ENCODE data around the gene C5orf15. TPM values are rescaled to one million over a fixed set of nuclear protein-coding genes. Genes with fewer than 3 reads are reported as not detected.

Gene C5orf15
- total RNA-seq, 4 donors from 2014 or later: 36.5 to 91.7 (median 45.6) TPM

DNA sequence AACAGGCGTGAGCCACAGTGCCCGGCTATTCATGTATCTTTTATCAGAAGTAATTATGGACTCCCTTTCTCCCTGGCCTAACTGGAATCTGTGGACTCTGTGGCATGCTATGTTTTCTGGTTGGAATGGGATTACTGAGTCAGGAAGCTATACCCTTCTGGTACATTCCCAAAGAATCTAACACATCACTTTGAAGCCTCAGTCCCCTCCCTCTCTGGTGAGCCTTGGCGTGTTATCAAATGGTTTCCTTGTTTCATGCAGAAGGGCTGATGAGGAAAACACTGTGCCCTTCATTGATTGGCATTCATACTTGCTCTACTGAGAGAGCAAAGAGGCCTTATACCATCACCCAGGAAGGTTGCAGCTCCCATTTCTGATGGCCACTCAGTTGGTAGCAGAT is 22.9 kb downstream of the C5orf15 start:
- Histone ChIP-seq H3K36me3 (no peaks in the 10 kb centered on the region), H3K4me3 (no peak overlapping the region), H3K4me1 (peaks cover 0 to 7% (median 0%) of the 10 kb centered on the region in 4 donors), H3K27me3 (no peaks in the 10 kb centered on the region), H3K9me3 (no peaks in the 10 kb centered on the region), H3K27ac (no peak overlapping the region)
- intact Hi-C loops (cut with DNase I; ENCODE audit: low total_unique reads): no loop called here
- no peak for DNase-seq
- TF ChIP-seq POLR2A (IDR thresholded peaks at IDR 0.05) (no peak), POLR2AphosphoS5 (IDR thresholded peaks at IDR 0.05) (no peak), EP300 (IDR thresholded peaks at IDR 0.05; ENCODE audit: low read depth) (no peak)
- TF ChIP-seq, protein P1, sequence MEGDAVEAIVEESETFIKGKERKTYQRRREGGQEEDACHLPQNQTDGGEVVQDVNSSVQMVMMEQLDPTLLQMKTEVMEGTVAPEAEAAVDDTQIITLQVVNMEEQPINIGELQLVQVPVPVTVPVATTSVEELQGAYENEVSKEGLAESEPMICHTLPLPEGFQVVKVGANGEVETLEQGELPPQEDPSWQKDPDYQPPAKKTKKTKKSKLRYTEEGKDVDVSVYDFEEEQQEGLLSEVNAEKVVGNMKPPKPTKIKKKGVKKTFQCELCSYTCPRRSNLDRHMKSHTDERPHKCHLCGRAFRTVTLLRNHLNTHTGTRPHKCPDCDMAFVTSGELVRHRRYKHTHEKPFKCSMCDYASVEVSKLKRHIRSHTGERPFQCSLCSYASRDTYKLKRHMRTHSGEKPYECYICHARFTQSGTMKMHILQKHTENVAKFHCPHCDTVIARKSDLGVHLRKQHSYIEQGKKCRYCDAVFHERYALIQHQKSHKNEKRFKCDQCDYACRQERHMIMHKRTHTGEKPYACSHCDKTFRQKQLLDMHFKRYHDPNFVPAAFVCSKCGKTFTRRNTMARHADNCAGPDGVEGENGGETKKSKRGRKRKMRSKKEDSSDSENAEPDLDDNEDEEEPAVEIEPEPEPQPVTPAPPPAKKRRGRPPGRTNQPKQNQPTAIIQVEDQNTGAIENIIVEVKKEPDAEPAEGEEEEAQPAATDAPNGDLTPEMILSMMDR (IDR thresholded peaks at IDR 0.05): no peak
- 85% methylated on average over 3 of the region's 3 CpGs; no CpG with 5 or more reads in 1 of the 2 donors for WGBS, 2 donors (ENCODE audit: low coverage in 1 of 2)
- in situ Hi-C loops (cut with MboI; ENCODE audit: low pct_ligation_motif_present in 1 of 4, low pct_unique_long_range_greater_than_20kb in 1 of 4, low sequenced_read_pairs in 3 of 4): no loop called here

- in situ Hi-C loops (cut with MboI; ENCODE audit: low pct_ligation_motif_present in 1 of 4, low pct_unique_long_range_greater_than_20kb in 1 of 4, low sequenced_read_pairs in 3 of 4) (no loop called here), intact Hi-C loops (cut with DNase I; ENCODE audit: low total_unique reads) (no loop called here)
- Histone ChIP-seq H3K36me3 (no peaks in the 10 kb centered on the region), H3K4me1 (peaks cover 0 to 7% (median 0%) of the 10 kb centered on the region in 4 donors), H3K9me3 (no peaks in the 10 kb centered on the region), H3K4me3 (no peak overlapping the region), H3K27me3 (no peaks in the 10 kb centered on the region), H3K27ac (no peak overlapping the region)
- WGBS, 2 donors (ENCODE audit: low coverage in 1 of 2): 67 to 71% methylated on average over 5 to 19 of the region's 19 CpGs
- DNase-seq: peak; percentile 41
- TF ChIP-seq, protein P1 (IDR thresholded peaks at IDR 0.05): peak; percentile 30 to 48 (median 36)
- TF ChIP-seq EP300 (IDR thresholded peaks at IDR 0.05; ENCODE audit: low read depth) (no peak), POLR2A (IDR thresholded peaks at IDR 0.05) (no peak)
These were observed 23.9 kb downstream of the C5orf15 start for GRCh38 chr5:133944263-133945185.

- Histone ChIP-seq H3K4me1 (peaks cover 0 to 7% (median 0%) of the 10 kb centered on the region in 4 donors), H3K27ac (no peak overlapping the region), H3K4me3 (no peak overlapping the region), H3K36me3 (no peaks in the 10 kb centered on the region), H3K9me3 (no peaks in the 10 kb centered on the region), H3K27me3 (no peaks in the 10 kb centered on the region)
- in situ Hi-C loops (cut with MboI; ENCODE audit: low pct_ligation_motif_present in 1 of 4, low pct_unique_long_range_greater_than_20kb in 1 of 4, low sequenced_read_pairs in 3 of 4): no loop called here
- DNase-seq: no peak
- no peak for TF ChIP-seq POLR2AphosphoS5 (IDR thresholded peaks at IDR 0.05)
- TF ChIP-seq EP300 (IDR thresholded peaks at IDR 0.05; ENCODE audit: low read depth): no peak
- TF ChIP-seq, protein P1 (IDR thresholded peaks at IDR 0.05): no peak
- no peak for TF ChIP-seq POLR2A (IDR thresholded peaks at IDR 0.05)
- intact Hi-C loops (cut with DNase I; ENCODE audit: low total_unique reads): no loop called here
- WGBS, 2 donors (ENCODE audit: low coverage in 1 of 2): 69% methylated on average over 7 of the region's 7 CpGs; no CpG with 5 or more reads in 1 of the 2 donors
These were observed 25.0 kb downstream of the C5orf15 start for GRCh38 chr5:133943475-133943817.

DNA sequence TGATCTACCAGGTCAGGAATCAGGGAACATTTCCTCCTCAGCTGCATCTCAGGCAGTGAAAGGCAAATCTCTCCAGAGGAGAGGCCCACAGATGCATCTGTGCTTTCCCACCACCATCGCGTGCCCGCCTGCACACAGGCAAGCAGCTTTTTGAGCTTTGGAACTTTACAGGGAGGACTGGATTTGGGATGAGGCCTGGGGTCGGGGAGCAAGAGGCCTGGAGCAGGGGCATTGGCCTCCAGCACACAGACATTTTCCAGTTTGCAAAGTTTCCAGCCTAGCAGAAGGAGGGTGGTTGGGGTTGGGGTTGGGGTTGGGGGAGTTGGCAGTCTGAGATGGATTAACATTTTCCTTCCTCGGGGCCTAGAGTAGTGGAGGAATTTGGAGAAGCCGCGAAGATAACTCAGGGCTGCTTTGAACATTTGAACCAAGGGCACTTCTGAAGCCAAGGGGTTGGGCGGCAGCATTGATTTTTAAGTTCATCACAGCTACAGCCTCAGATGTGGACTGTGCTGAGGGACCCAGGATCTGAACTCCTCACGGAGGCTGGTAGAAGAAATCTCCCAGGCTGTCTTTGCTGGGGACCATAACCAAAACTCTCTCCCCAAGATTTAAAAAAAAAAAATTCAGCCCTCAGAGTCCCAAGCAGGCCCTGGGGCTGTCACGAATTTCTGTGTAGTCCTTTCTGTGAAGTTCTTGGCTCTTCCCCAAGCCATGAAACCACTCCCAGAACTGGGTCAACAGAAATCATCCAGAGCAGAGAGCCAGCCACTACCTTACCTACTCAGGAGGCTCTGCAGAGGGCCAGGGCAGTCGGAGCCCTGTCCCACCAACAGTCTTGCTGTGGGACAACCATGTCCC is 25.6 kb downstream of the C5orf15 start:
- TF ChIP-seq EP300 (IDR thresholded peaks at IDR 0.05; ENCODE audit: low read depth): no peak
- no peak for TF ChIP-seq POLR2AphosphoS5 (IDR thresholded peaks at IDR 0.05)
- TF ChIP-seq POLR2A (IDR thresholded peaks at IDR 0.05): no peak
- TF ChIP-seq, protein P1 (IDR thresholded peaks at IDR 0.05): no peak

More for the DNA sequence above, 25.6 kb downstream of the C5orf15 start:
- in situ Hi-C loops (cut with MboI; ENCODE audit: low pct_ligation_motif_present in 1 of 4, low pct_unique_long_range_greater_than_20kb in 1 of 4, low sequenced_read_pairs in 3 of 4): no loop called here
- intact Hi-C loops (cut with DNase I; ENCODE audit: low total_unique reads): no loop called here
- peaks cover 0 to 7% (median 0%) of the 10 kb centered on the region in 4 donors for H3K4me1 ChIP-seq
- 71% methylated on average over 11 of the region's 11 CpGs; no CpG with 5 or more reads in 1 of the 2 donors for WGBS, 2 donors (ENCODE audit: low coverage in 1 of 2)
- no peaks in the 10 kb centered on the region for H3K9me3 ChIP-seq
- DNase-seq: no peak
- H3K27ac ChIP-seq: no peak overlapping the region
- H3K4me3 ChIP-seq: no peak overlapping the region
- H3K27me3 ChIP-seq: no peaks in the 10 kb centered on the region
- no peaks in the 10 kb centered on the region for H3K36me3 ChIP-seq

All from transverse colon (tissue), 4 donors.